Mesothelial cell of epicardium (in vitro differentiated cells): Measurements from ENCODE around the gene ANKRD11. TPM values are rescaled to one million over a fixed set of nuclear protein-coding genes. Genes with fewer than 3 reads are reported as not detected.

ENCODE experiments used
- DNase-seq, 2 experiments: peaks; one replicate each; pipeline ENCODE4 v3.0.0; 2021; ENCODE audit warnings: low spot score in 2 of 2; ENCODE audit not compliant: unreplicated experiment in 2 of 2
- H3K27ac Mint-ChIP-seq: 2 replicates; pipeline ENCODE4 v1.8.0; 2021; ENCODE audit warnings: mixed read lengths
- H3K27me3 Mint-ChIP-seq: 2 replicates; pipeline ENCODE4 v1.8.0; 2021; ENCODE audit warnings: low read depth, mixed read lengths
- H3K36me3 Mint-ChIP-seq: 2 replicates; pipeline ENCODE4 v1.8.0; 2021; ENCODE audit warnings: mixed read lengths
- H3K4me1 Mint-ChIP-seq: 2 replicates; pipeline ENCODE4 v1.8.0; 2021; ENCODE audit warnings: mixed read lengths
- H3K4me3 Mint-ChIP-seq: 2 replicates; pipeline ENCODE4 v1.8.0; 2021; ENCODE audit warnings: mild to moderate bottlenecking, moderate library complexity, mixed read lengths
- H3K9me3 Mint-ChIP-seq: 2 replicates; pipeline ENCODE4 v1.8.0; 2021; ENCODE audit warnings: mixed read lengths
- total RNA-seq: library from RNA; stranded (reverse); gene quantifications from 3 replicates; pipeline ENCODE4 v1.2.1, GENCODE V29; 2021
- TF ChIP-seq, protein P1 (sequence below): fragments of 200-600 bp; sonication (generic); IDR thresholded peaks from one replicate; pipeline ENCODE4 v1.5.0; 2021; ENCODE audit warnings: antibody characterized with exemption; ENCODE audit not compliant: unreplicated experiment

Gene ANKRD11
- total RNA-seq, 1 donor from 2014 or later, result 247 TPM

DNA sequence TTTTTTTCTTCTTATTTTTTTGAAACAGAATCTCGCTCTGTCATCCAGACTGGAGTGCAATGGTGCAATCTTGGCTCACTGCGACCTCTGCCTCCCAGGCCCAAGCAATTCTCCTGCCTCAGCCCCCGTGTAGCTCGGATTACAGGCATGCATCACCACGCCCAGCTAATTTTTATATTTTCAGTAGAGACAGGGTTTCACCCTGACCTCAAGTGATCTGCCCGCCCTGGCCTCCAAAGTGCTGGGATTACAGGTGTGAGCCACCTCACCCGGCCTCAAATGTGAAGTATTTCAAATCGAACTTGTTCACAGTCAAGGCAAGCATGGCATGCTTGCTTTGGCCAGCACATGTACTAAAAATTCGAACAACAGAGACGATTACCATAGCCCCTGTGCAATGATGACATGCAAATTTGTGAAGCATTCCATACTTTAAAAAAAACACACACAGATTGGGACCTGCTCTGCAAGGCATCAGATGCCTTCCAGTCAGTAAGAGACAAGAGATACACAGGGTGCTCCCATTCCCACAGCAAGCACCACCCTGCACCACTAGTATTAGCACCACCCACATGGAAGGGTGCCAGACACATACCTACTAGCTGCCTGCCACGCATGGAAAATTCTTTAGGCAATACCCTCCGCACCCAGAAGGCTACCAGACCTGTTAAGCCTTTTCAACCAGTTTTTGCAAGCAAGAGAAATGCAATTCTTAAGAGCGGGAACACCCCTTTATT is 47.2 kb downstream of the ANKRD11 start:
- Mint-ChIP-seq H3K4me1 (peaks cover 70% of the 10 kb centered on the region), H3K27ac (peak overlapping the region; percentile 99), H3K36me3 (no peaks in the 10 kb centered on the region), H3K27me3 (no peaks in the 10 kb centered on the region), H3K9me3 (no peaks in the 10 kb centered on the region), H3K4me3 (peak overlapping the region; percentile 57)
- DNase-seq, result peak; percentile 64 to 76
- TF ChIP-seq, protein P1, sequence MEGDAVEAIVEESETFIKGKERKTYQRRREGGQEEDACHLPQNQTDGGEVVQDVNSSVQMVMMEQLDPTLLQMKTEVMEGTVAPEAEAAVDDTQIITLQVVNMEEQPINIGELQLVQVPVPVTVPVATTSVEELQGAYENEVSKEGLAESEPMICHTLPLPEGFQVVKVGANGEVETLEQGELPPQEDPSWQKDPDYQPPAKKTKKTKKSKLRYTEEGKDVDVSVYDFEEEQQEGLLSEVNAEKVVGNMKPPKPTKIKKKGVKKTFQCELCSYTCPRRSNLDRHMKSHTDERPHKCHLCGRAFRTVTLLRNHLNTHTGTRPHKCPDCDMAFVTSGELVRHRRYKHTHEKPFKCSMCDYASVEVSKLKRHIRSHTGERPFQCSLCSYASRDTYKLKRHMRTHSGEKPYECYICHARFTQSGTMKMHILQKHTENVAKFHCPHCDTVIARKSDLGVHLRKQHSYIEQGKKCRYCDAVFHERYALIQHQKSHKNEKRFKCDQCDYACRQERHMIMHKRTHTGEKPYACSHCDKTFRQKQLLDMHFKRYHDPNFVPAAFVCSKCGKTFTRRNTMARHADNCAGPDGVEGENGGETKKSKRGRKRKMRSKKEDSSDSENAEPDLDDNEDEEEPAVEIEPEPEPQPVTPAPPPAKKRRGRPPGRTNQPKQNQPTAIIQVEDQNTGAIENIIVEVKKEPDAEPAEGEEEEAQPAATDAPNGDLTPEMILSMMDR, result no peak

DNA sequence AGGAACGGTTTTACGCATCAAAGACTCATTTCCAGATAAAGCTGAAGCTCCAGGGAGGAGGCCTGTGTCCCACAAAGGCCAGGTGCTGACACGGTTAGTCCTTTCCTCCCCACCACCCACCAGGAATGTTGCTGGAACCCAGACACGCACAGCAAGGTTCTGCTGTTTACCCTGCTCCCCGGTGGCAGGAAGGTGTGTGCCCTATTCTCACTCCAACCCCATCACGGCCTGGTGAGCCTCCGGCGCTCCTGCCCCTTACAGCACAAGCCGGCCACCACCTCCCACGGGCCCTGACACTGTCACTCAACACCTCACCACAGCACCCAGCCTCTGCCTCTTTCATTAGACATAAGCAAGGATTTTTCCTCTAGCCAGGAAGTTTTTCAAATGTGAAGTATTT is 47.8 kb downstream of the ANKRD11 start:
- DNase-seq, result no peak
- Mint-ChIP-seq H3K36me3 (no peaks in the 10 kb centered on the region), H3K9me3 (no peaks in the 10 kb centered on the region), H3K27ac (peak overlapping the region; percentile 99), H3K27me3 (no peaks in the 10 kb centered on the region), H3K4me3 (peak overlapping the region; percentile 57), H3K4me1 (peaks cover 75% of the 10 kb centered on the region)
- TF ChIP-seq, protein P1, result no peak

DNA sequence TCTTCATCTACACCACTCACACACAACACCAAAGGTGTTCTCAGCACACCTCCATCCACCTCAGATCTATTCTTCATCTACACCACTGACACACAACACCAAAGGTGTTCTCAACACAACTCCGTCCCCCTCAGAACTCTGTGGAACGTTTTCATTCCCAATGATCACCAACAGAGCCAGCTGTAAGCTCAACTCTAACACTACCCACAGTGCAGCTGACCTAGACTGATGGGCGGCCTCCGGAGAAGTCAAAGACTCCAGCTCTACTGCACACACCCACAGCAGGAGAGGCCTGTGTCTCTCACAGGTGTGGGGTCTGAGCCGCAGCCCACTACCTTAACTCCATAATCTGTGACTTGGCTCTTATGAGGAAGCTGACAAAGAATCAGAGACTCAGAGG is 50.7 kb downstream of the ANKRD11 start:
- Mint-ChIP-seq H3K27me3 (no peaks in the 10 kb centered on the region), H3K9me3 (no peaks in the 10 kb centered on the region), H3K4me1 (peaks cover 66% of the 10 kb centered on the region), H3K27ac (peak overlapping the region; percentile 93), H3K36me3 (peaks cover 3% of the 10 kb centered on the region), H3K4me3 (no peak overlapping the region)
- TF ChIP-seq, protein P1, result no peak
- no peak for DNase-seq

DNA sequence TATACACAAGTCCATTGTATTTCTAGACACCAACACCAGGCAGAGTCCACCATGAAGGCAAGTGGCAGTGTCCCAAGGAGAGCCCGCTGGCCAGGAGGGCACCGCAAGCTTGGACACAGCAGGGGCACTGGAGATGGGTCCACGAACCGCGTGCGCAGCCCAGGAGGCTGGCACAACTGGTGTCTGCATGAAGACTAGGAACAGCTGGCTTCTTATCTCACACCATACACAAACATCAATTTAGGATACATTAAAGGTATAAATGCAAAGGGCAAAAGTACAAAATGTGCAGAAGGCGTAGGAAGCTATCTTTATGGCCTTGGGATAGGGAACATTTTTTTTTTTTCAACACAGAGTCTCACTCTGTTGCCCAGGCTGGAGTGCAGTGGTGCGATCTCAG is 52.4 kb downstream of the ANKRD11 start:
- Mint-ChIP-seq H3K4me1 (peaks cover 50% of the 10 kb centered on the region), H3K4me3 (no peak overlapping the region), H3K9me3 (no peaks in the 10 kb centered on the region), H3K27me3 (no peaks in the 10 kb centered on the region), H3K27ac (peak overlapping the region; percentile 61), H3K36me3 (peaks cover 3% of the 10 kb centered on the region)
- TF ChIP-seq, protein P1, result no peak
- no peak for DNase-seq

DNA sequence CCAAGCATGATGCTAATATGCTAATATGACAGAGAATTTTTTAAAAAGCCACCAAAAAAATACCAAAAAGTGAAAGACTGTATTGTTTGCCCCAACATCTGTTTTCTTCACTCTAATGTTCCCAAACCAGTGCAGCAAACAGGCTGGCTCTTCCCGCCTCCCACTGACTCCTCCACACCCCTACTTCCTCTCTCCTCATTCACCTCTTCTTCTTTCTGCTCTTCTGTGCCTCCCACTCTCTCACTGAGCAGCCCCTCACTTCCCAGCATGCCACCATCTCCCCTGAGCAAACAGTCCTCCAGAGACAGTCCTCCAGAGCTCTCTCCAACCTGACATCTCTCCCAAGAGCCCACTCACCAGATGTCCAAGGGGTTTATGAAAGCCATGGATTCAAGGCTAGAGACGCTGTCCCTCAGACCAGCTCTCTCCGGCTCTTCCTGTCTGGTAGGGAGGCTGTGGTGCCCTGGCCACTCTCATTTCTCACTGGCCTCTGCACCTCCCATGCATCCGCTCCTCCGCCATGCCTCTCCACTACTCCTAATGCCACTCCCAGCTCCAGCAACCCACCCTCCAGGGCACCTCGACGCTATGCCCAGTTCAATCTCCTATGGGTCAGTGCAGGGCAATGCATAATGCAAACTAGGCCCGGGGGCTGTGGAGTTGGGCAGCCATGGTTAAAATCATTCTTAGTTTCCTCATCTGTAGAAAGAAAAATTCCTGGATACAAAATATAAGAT is 52.9 kb downstream of the ANKRD11 start:
- peak overlapping the region; percentile 61 for H3K27ac Mint-ChIP-seq
- peaks cover 45% of the 10 kb centered on the region for H3K4me1 Mint-ChIP-seq
- DNase-seq, result no peak
- peaks cover 3% of the 10 kb centered on the region for H3K36me3 Mint-ChIP-seq
- H3K27me3 Mint-ChIP-seq, result no peaks in the 10 kb centered on the region
- H3K9me3 Mint-ChIP-seq, result no peaks in the 10 kb centered on the region
- no peak overlapping the region for H3K4me3 Mint-ChIP-seq
- TF ChIP-seq, protein P1, result no peak
